HK-2 (cell line): ENCODE results near the gene NET1.
"Not testable (repeated sequence)": the region's sequence is repeated elsewhere in the genome, so short reads cannot be mapped to it uniquely, and the experiment has no call there.

Experiments
- DNase-seq: peaks from one replicate; pipeline ENCODE4 v3.0.0-alpha.2; 2018; ENCODE audit not compliant: unreplicated experiment

Gene NET1

GRCh38 chr10:5465976-5466450 is 53.7 kb downstream of the NET1 start:
- no peak for DNase-seq

- no peak for DNase-seq
Measured at GRCh38 chr10:5466451-5467206, 54.3 kb downstream of the NET1 start.

GRCh38 chr10:5467207-5467535 is 54.8 kb downstream of the NET1 start:
- no peak for DNase-seq

GRCh38 chr10:5467634-5468255 is 55.4 kb downstream of the NET1 start:
- no peak for DNase-seq

DNA sequence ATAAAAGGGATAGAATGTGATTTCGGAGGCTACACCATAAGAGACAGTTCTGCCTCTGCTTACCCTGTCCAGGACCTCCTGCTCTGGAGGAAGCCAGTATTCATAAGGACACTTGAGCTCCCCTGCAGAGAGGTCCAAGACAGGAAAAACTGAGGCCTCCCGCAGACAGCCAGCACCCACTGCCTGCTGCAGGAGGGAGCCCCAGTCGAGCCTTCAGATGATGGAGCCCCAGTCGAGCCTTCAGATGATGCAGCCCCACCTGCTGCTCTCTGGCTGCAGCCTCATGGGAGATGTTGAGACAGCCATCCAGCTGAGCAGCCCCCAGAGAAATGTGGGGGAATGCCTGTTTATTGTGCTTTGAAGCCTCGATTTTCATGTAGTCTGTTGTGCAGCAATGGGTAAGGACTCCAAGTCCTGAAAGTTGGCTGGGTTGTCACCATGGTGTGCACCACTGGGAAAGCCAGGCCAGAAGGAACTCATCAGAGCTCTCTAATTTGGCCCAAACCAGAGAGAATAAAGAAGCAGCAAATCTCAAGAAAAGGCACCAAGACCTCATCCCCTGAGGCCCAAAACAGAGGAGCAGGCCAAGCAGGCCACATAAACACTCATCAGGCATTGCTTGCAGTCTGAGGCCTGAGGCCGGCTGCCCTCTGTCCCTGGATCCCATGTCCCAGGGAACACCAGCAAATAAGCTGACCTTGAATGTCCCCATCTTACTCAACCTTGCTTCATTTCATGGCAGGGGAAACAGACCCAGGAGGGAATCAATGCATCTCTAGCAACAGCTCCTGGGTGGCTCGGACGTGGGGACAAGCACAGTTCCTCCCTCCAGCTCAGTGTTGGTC is 56.1 kb downstream of the NET1 start:
- no peak for DNase-seq

- DNase-seq = no peak
Measured at GRCh38 chr10:5469353-5470061, 57.1 kb downstream of the NET1 start.

DNA sequence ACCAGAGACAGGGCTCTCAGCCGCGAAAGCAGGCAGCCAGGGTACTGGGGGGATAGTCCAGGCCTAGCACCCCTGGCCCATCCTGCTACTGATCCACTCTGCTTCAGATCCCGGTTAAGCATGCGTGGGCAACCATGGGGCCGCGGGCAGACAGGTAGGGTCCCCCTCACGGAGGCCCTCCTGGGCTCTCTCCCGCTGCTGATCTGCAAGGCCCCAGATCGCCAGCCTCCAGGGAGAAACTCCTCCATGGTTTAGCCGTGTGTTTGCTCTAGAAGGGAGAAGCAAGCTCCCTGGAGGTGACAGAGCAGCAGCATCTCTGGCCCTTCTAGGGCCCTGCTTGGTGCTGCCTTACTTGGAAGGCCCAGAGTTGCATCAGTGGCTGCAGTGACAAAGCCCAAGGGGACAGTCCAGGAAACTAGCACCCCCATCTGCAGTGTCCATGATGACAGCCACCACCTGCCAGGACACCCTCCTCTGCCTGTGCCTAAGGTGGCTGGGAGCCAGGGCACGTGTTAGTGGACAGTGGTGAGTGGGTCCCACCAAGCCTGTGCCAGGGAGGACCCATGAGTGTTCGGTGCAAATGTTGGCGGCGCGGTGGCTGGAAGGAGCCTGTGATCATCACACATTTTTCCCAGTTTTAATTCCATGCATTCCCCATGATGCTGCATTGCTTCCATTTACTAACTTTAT is 57.9 kb downstream of the NET1 start:
- no peak for DNase-seq

- DNase-seq = not testable (repeated sequence)
Measured at GRCh38 chr10:5474642-5475041, 62.3 kb downstream of the NET1 start.

DNA sequence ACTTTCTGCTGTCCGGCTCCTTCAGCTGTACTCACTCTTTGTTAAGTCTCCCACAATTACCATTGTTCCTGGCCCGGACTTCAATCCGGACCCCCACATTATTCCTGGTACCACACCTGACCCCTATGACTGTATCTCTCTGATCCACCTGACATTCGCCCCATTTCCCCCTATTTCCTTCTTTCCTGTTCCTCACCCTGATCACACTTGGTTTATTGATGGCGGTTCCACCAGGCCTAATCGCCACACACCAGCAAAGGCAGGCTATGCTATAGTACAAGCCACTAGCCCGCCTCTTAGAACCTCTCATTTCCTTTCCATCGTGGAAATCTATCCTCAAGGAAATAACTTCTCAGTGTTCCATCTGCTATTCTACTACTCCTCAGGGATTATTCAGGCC is 62.7 kb downstream of the NET1 start:
- DNase-seq = not testable (repeated sequence)

DNA sequence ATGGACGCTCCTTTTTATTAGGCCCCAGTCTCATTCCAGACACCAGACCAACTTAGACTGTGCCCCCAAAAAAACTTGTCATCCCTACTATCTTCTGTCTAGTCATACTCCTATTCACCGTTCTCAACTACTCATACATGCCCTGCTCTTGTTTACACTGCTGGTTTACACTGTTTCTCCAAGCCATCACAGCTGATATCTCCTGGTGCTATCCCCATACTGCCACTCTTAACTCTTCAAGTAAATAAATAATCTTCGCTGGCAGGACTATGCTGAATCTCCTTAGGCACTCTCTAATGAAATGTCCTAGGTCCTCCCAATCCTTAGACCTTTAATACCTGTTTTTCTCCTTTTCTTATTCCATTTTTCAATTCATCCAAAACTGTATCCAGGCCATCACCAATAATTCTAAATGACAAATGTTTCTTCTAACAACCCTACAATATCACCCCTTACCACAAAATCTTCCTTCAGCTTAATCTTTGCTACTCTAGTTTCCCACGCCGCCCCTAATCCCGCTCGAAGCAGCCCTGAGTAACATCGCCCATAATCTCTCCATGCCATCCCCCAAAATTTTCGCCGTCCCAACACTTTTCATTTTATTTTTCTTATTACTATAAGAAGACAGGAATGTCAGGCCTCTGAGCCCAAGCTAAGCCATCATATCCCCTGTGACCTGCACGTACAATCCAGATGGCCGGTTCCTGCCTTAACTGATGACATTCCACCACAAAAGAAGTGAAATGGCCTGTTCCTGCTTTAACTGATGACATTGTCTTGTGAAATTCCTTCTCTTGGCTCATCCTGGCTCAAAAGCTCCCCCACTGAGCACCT is 63.8 kb downstream of the NET1 start:
- not testable (repeated sequence) for DNase-seq

GRCh38 chr10:5476918-5477525 is 64.7 kb downstream of the NET1 start:
- no peak for DNase-seq

DNA sequence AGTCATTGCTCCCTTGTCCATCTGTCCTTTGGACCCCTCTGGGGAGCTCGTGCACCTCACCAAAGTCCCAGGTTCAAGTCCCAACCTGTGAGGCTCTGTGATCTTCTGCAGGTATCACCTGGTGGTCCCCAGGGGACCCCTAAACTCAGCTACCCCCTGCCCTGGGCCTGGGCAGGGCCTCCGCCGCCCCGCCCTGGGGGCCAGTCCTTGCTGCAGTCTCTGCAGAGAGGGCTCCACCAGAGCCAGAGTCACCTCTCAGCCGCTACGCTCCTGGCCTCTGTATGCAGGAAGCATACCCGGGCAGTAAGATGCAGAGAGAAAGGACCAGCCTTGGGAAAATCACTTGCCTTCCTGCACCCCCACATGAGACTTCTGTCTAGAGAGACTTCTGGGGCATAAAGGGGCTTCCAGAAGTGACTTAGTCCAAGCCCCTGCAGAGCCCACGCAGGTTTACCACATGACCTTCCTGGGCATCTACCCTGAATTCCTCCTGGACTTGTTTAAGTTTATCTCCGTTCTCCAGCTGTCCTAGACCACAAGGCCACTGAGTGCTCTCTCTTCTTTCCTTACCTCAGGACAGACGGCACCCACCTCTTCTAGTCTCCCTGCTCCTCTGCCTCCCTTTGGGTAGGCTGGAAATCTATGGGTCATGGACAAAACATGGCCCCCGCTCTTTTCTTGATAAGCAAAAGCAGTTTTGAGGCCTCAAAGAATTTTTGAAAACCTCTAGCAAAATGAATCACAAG is 65.8 kb downstream of the NET1 start:
- no peak for DNase-seq

GRCh38 chr10:5478694-5479305 is 66.4 kb downstream of the NET1 start:
- no peak for DNase-seq

GRCh38 chr10:5479481-5480161 is 67.3 kb downstream of the NET1 start:
- no peak for DNase-seq

- DNase-seq = no peak
Measured at GRCh38 chr10:5480162-5480941, 68.0 kb downstream of the NET1 start.

- no peak for DNase-seq
Measured at GRCh38 chr10:5481121-5481520, 68.8 kb downstream of the NET1 start.

DNA sequence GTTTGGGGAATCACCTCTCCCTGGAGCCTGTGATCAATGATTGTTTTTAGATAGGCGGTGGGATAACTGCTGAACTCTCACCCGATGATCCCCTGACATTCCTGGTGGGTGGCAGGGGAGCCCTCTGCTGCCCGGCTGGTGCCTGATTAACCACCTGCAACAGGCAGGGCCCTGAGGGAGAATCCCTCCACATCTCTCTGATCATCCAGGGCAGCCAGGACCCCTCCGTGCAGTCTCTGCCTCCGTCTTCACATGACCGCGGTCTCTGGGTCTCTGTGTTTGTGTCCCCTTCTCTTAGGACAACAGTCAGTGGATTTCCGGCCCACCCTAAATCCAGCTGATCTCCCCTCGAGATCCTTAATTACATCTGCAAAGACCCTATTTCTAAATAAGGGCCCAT is 69.7 kb downstream of the NET1 start:
- no peak for DNase-seq

DNA sequence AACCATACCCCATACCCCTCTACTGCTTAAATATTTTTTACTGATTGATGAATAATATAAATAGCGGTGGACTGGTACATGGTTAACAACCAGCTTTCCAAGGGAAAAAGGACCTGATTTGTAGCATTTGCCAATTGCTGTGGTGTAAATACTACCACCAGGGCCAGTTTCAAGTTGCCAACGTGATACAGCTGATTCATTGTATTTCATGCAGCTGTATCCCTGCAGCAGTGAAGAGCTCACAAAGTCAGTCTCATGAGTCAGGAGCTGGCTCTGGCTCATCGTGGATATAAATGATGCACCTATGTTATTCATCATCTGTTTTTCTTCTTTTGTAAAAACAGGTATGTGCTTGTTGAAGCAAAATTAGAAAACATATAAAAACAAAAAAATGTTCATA is 71.8 kb downstream of the NET1 start:
- no peak for DNase-seq
